OCI-LY3 (cell line): ENCODE data around the gene NEO1.

Experiments
- H2AFZ ChIP-seq: fragments of 200-600, 300-600 bp; shearing (Covaris generic); 2 replicates; pipeline ENCODE4 v1.6.0; 2014; ENCODE audit warnings: antibody characterized with exemption, low read depth, low read length
- H3K27ac ChIP-seq: fragments of 200-600, 300-600 bp; sonication (generic); 2 replicates; pipeline ENCODE4 v1.5.1; 2014; ENCODE audit warnings: mild to moderate bottlenecking, low read length, moderate library complexity, mixed read lengths
- H3K27me3 ChIP-seq: fragments of 200-600, 300-600 bp; sonication (generic); 2 replicates; pipeline ENCODE4 v1.6.1; 2014; ENCODE audit warnings: low read depth, low read length, mixed read lengths
- H3K36me3 ChIP-seq: fragments of 200-600, 300-600 bp; sonication (generic); replicated peaks from 2 replicates; pipeline ENCODE3; 2014; ENCODE audit warnings: low read depth, low read length, mixed read lengths
- H3K4me1 ChIP-seq: fragments of 300-600, 200-600 bp; sonication (generic); 2 replicates; pipeline ENCODE4 v1.6.1; 2014; ENCODE audit warnings: low read length, mixed read lengths
- H3K4me2 ChIP-seq: fragments of 200-600, 300-600 bp; sonication (generic); 2 replicates; pipeline ENCODE4 v1.6.1; 2014; ENCODE audit warnings: low read length, mixed read lengths
- H3K4me3 ChIP-seq: fragments of 300-600, 200-600 bp; sonication (generic); 2 replicates; pipeline ENCODE4 v1.5.1; 2014; ENCODE audit warnings: antibody characterized with exemption, mild to moderate bottlenecking, low read length, moderate library complexity
- H3K79me2 ChIP-seq: fragments of 300-600, 200-600 bp; shearing (Covaris generic); 2 replicates; pipeline ENCODE4 v1.6.1; 2014; ENCODE audit warnings: mild to moderate bottlenecking, low read length, mixed read lengths
- H3K9ac ChIP-seq: fragments of 300-600, 200-600 bp; shearing (Covaris generic); 2 replicates; pipeline ENCODE4 v1.6.0; 2014; ENCODE audit warnings: mild to moderate bottlenecking, low read length, moderate library complexity
- H3K9me3 ChIP-seq: fragments of 200-600, 300-600 bp; shearing (Covaris generic); 2 replicates; pipeline ENCODE4 v1.6.1; 2014; ENCODE audit warnings: low read length, mixed read lengths; ENCODE audit not compliant: insufficient read depth
- H4K20me1 ChIP-seq: fragments of 200-600, 300-600 bp; sonication (generic); 2 replicates; pipeline ENCODE4 v1.6.1; 2016; ENCODE audit warnings: low read length, mixed read lengths; ENCODE audit not compliant: insufficient read depth
- CTCF ChIP-seq: fragments of 200-600, 300-600 bp; sonication (generic); IDR thresholded peaks from 2 replicates; pipeline ENCODE4 v1.5.1; 2014; ENCODE audit warnings: antibody characterized with exemption, low read length, low read depth
- EZH2phosphoT487 ChIP-seq: fragments of 200-600 bp; shearing (Covaris generic); IDR thresholded peaks from 2 replicates; pipeline ENCODE4 v1.6.1; 2018; ENCODE audit warnings: antibody characterized with exemption, mixed run types, low read depth

Gene NEO1

DNA sequence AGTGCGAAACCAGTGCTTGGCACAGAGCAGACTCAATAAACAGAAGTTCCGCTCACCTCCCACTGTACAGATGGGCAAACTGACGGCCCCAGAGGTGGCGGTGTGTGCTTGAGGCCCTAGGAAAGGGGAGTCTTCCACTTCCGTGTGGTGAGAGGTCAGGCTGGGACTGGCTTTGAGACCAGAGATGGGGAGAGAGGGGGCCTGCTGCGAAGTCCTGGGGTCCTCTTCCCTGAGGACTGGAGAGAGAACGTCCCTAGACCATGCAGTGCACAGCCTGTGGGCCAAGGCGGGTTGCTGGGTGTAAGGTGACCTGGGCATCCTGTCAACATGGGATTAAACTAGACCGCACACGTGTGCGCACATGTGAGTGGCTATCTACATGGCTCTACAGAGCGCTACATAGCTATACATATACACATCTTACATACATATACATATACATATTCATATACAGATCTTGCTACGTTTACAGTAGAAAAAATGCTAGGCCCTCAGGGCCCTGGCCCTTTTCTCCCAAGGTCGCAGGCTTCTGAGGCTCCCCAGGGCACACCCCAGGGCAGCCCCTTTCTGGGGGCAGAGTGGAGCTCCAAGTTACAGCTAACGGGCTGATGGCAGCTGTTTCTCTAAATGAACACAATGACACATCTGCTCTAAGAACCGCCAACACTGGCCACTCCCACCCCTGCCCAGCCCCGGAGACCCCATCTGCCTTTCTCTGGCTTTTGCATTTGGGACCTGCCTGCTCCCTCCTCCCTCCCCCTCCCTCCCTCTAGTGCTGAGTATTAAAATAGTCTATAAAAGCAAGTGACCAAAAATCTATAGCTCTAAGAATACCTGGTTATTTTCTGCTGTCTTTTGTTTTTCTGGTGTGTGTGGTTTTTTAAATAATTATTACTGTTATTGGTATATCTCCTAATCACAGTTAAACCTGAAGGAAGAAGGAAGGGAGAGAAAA, 269.5 kb downstream of the NEO1 start:
- Histone ChIP-seq H3K9me3 (no peaks in the 10 kb centered on the region), H3K79me2 (no peaks in the 10 kb centered on the region), H3K4me1 (peaks cover 8% of the 10 kb centered on the region; the same call in 1 of the 2 replicates), H3K27me3 (no peaks in the 10 kb centered on the region), H4K20me1 (no peaks in the 10 kb centered on the region), H3K4me3 (no peak overlapping the region), H3K27ac (no peak overlapping the region), H2AFZ (no peak overlapping the region), H3K9ac (no peak overlapping the region), H3K4me2 (no peak overlapping the region), H3K36me3 (no peaks in the 10 kb centered on the region)
- TF ChIP-seq CTCF (no peak), EZH2phosphoT487 (no peak)

- Histone ChIP-seq H4K20me1 (no peaks in the 10 kb centered on the region), H3K79me2 (no peaks in the 10 kb centered on the region)
Measured at GRCh38 chr15:73322665-73323373, 270.6 kb downstream of the NEO1 start.

DNA sequence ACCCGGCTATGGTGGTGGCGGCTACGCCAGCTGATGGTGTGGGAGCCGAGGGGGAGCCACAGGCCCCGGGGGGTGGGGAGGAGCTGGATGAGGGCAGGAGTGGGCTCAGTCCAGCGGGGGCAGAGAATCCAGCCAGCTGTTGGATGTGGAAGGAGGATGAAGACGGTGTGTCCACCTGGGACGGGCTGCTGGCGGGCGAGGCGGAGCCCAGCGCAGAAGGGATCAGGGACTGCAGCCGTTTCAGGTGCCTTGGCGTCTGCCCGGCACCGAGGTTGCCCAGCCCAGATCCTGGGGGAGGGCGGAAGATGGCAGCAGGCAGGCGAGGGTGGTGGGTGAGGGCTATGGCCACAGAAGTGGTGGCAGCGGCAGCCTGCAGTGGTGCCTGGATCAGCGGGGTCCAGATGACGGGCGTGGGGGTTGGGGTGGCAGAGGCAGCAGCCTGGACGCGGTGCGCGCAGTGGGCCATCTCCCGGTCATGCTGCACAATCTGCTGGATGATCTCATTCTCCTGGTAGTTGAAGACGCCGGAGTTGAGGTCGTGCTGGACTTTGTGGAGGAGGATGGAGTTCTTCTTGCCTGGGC, 271.2 kb downstream of the NEO1 start:
- H3K79me2 ChIP-seq = no peaks in the 10 kb centered on the region
- H3K4me3 ChIP-seq = no peak overlapping the region
- no peak overlapping the region for H3K9ac ChIP-seq
- H3K4me1 ChIP-seq = peaks cover 8% of the 10 kb centered on the region; the same call in 1 of the 2 replicates
- H3K27ac ChIP-seq = no peak overlapping the region
- TF ChIP-seq CTCF (no peak), EZH2phosphoT487 (no peak)
- no peaks in the 10 kb centered on the region for H3K27me3 ChIP-seq
- no peak overlapping the region for H2AFZ ChIP-seq
- H3K36me3 ChIP-seq = no peaks in the 10 kb centered on the region
- H3K9me3 ChIP-seq = no peaks in the 10 kb centered on the region
- H3K4me2 ChIP-seq = no peak overlapping the region
- H4K20me1 ChIP-seq = no peaks in the 10 kb centered on the region

More at GRCh38 chr15:73322665-73323373, 270.6 kb downstream of the NEO1 start:
- Histone ChIP-seq H3K9ac (no peak overlapping the region), H3K4me2 (no peak overlapping the region), H3K27ac (no peak overlapping the region), H2AFZ (no peak overlapping the region), H3K36me3 (no peaks in the 10 kb centered on the region), H3K4me3 (no peak overlapping the region), H3K9me3 (no peaks in the 10 kb centered on the region), H3K4me1 (peaks cover 8% of the 10 kb centered on the region; the same call in 1 of the 2 replicates), H3K27me3 (no peaks in the 10 kb centered on the region)
- TF ChIP-seq EZH2phosphoT487 (no peak), CTCF (no peak)

DNA sequence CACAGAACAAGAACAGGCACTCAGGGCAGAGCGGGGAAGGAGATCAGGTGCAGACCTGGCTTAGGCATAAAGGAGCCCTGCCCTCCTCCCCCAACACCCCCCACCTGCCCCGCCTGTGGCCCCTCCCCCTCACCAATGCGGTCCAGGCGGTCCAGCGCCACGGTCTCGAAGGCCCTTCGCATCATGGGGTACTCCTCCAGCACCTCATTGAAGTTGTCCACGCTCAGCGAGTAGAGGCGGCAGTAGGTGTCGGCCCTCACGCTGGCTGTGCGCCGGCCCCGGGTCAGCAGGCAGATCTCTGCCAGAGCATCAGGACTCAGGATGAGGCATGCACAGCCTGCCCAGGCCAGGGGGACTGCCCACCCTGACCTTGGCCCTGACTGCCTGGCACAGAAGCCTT, 271.7 kb downstream of the NEO1 start:
- Histone ChIP-seq H3K4me3 (no peak overlapping the region), H3K27ac (no peak overlapping the region), H3K4me2 (no peak overlapping the region), H4K20me1 (no peaks in the 10 kb centered on the region), H3K4me1 (peaks cover 8% of the 10 kb centered on the region; the same call in 1 of the 2 replicates), H3K79me2 (no peaks in the 10 kb centered on the region), H2AFZ (no peak overlapping the region), H3K36me3 (no peaks in the 10 kb centered on the region), H3K9me3 (no peaks in the 10 kb centered on the region), H3K9ac (no peak overlapping the region), H3K27me3 (no peaks in the 10 kb centered on the region)
- no peak for TF ChIP-seq CTCF
- TF ChIP-seq EZH2phosphoT487 = no peak
